Measurements from ENCODE around the gene SLC1A7. TPM values are rescaled to one million over a fixed set of nuclear protein-coding genes. Genes with fewer than 3 reads are reported as not detected.

The SLC1A7 gene
- total RNA-seq, 1 experiment from 2014 or later, result not detected

DNA sequence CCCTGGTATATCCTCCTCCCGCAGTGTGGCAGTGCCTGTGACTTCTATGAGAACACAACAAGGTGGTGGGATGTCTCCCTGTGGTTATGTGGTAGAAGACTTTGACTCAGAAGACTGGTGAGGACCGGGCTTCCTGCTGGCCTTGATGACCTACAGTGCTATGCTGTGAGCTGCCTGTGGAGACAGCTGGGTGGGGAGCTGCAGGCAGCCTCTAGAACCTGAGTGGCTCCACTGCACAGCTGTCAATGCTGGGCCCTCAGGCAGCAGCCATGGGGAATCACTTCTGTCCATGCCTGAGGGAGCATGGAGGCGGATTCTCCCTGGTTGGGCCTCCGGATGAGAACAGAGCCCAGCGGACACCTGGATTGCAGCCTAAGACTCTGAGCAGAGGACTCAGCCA is 14.9 kb downstream of the SLC1A7 start:
- Histone ChIP-seq H3K4me1 (ENCODE audit: control insufficient read depth in 1 of 2, insufficient read depth in 2 of 2, low read length in 2 of 2) (no peaks in the 10 kb centered on the region), H3K27ac (ENCODE audit: low read depth, low read length) (no peak overlapping the region), H3K79me2 (ENCODE audit: insufficient read depth, low read length) (no peaks in the 10 kb centered on the region), H3K9me3 (ENCODE audit: control insufficient read depth in 1 of 2, insufficient read depth in 1 of 2, low read depth in 1 of 2, low read length in 2 of 2) (no peaks in the 10 kb centered on the region), H3K9ac (ENCODE audit: low read length) (no peak overlapping the region), H3K36me3 (ENCODE audit: control insufficient read depth in 1 of 2, insufficient read depth in 2 of 2, low read length in 2 of 2) (no peaks in the 10 kb centered on the region), H3K4me3 (replicated peaks in 1 of 2; ENCODE audit: low read depth in 1 of 2, low read length in 2 of 2) (no peak overlapping the region), H4K20me1 (ENCODE audit: insufficient read depth) (no peaks in the 10 kb centered on the region), H3K27me3 (ENCODE audit: insufficient read depth, low read length) (no peaks in the 10 kb centered on the region), H3K4me2 (ENCODE audit: low read length) (no peak overlapping the region), H2AFZ (ENCODE audit: low read depth, low read length, poor library complexity, severe bottlenecking) (no peak overlapping the region), H3K9me2 (ENCODE audit: insufficient read depth) (no peaks in the 10 kb centered on the region)
- TF ChIP-seq JUND (IDR thresholded peaks at IDR 0.05) (no peak), EZH2phosphoT487 (IDR thresholded peaks at IDR 0.05; ENCODE audit: borderline replicate concordance) (no peak), RAD21 (IDR thresholded peaks at IDR 0.05; ENCODE audit: low read depth) (no peak)
- POLR2A ChIA-PET, result no interaction called here
- ATAC-seq, result no peak
- RAD21 ChIA-PET (ENCODE audit: low non-redundant PET in 1 of 2, low total read pairs in 2 of 2, uncharacterized antibody in 2 of 2, unreplicated experiment in 2 of 2), result no interaction called here
- no peak for DNase-seq (ENCODE audit: low read depth, low spot score)
- intact Hi-C loops (cut with micrococcal nuclease), result no loop called here
- CTCF ChIA-PET, result no interaction called here
- no TSS peak for BruUV-seq (replicated peaks)

DNA sequence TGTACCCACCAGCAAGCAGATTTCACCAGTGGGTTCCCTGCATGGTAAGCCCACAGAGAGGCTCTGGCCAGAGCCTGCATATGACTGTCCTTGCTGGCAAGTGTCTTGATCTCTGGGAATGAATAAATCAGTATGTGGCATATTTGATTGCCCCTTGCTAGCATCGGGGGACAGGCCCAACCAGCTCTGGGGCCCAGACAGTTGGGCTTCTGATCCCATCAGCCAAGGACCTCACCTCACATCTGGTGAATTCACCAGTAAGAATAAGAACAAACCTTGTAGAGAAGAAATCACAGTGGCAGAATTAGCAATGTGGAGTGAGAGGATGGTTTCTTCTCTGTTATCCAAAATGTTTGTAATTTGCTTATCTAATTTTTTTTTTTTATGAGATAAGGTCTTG is 15.9 kb downstream of the SLC1A7 start:
- no TSS peak for BruUV-seq (replicated peaks)
- H3K27me3 ChIP-seq (ENCODE audit: insufficient read depth, low read length), result no peaks in the 10 kb centered on the region
- RAD21 ChIA-PET (ENCODE audit: low non-redundant PET in 1 of 2, low total read pairs in 2 of 2, uncharacterized antibody in 2 of 2, unreplicated experiment in 2 of 2), result no interaction called here
- no peaks in the 10 kb centered on the region for H3K4me1 ChIP-seq (ENCODE audit: control insufficient read depth in 1 of 2, insufficient read depth in 2 of 2, low read length in 2 of 2)
- H3K4me3 ChIP-seq (replicated peaks in 1 of 2; ENCODE audit: low read depth in 1 of 2, low read length in 2 of 2), result no peak overlapping the region
- no peak for DNase-seq (ENCODE audit: low read depth, low spot score)
- no peak for ATAC-seq
- H3K36me3 ChIP-seq (ENCODE audit: control insufficient read depth in 1 of 2, insufficient read depth in 2 of 2, low read length in 2 of 2), result no peaks in the 10 kb centered on the region
- H3K9ac ChIP-seq (ENCODE audit: low read length), result no peak overlapping the region
- H2AFZ ChIP-seq (ENCODE audit: low read depth, low read length, poor library complexity, severe bottlenecking), result no peak overlapping the region
- H3K79me2 ChIP-seq (ENCODE audit: insufficient read depth, low read length), result no peaks in the 10 kb centered on the region
- CTCF ChIA-PET, result no interaction called here
- intact Hi-C loops (cut with micrococcal nuclease), result no loop called here
- H3K27ac ChIP-seq (ENCODE audit: low read depth, low read length), result no peak overlapping the region
- H3K9me3 ChIP-seq (ENCODE audit: control insufficient read depth in 1 of 2, insufficient read depth in 1 of 2, low read depth in 1 of 2, low read length in 2 of 2), result no peaks in the 10 kb centered on the region
- H3K9me2 ChIP-seq (ENCODE audit: insufficient read depth), result no peaks in the 10 kb centered on the region
- no peaks in the 10 kb centered on the region for H4K20me1 ChIP-seq (ENCODE audit: insufficient read depth)
- POLR2A ChIA-PET, result no interaction called here
- no peak overlapping the region for H3K4me2 ChIP-seq (ENCODE audit: low read length)
- TF ChIP-seq SP1 (IDR thresholded peaks at IDR 0.05; ENCODE audit: low read depth) (no peak), ZFX (IDR thresholded peaks at IDR 0.05) (no peak), CEBPB (IDR thresholded peaks at IDR 0.05; ENCODE audit: low read depth) (no peak), EZH2 (IDR thresholded peaks at IDR 0.05) (no peak), TCF7L2 (IDR thresholded peaks at IDR 0.05; ENCODE audit: borderline replicate concordance, extremely low read depth, insufficient read depth, insufficient read length) (no peak), POLR2A (IDR thresholded peaks at IDR 0.05; ENCODE audit: borderline replicate concordance, extremely low read depth, insufficient read depth, insufficient read length) (no peak), FOSL1 (IDR thresholded peaks at IDR 0.05; ENCODE audit: low read depth) (no peak), ZNF274 (IDR thresholded peaks at IDR 0.05; ENCODE audit: low read depth, low read length) (no peak), YY1 (IDR thresholded peaks at IDR 0.05; ENCODE audit: extremely low read depth, insufficient replicate concordance, low read depth, low read length) (no peak), CBX3 (IDR thresholded peaks at IDR 0.05; ENCODE audit: low read depth) (no peak), JUND (IDR thresholded peaks at IDR 0.05) (no peak), POLR2AphosphoS5 (IDR thresholded peaks at IDR 0.05; ENCODE audit: low read depth, low read length) (no peak), SIN3A (IDR thresholded peaks at IDR 0.05; ENCODE audit: low read depth) (no peak), REST (IDR thresholded peaks at IDR 0.05; ENCODE audit: low read depth) (no peak)
- TF ChIP-seq, protein P1, sequence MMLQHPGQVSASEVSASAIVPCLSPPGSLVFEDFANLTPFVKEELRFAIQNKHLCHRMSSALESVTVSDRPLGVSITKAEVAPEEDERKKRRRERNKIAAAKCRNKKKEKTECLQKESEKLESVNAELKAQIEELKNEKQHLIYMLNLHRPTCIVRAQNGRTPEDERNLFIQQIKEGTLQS (IDR thresholded peaks at IDR 0.05), result no peak
- TF ChIP-seq, protein P2, sequence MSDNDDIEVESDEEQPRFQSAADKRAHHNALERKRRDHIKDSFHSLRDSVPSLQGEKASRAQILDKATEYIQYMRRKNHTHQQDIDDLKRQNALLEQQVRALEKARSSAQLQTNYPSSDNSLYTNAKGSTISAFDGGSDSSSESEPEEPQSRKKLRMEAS (IDR thresholded peaks at IDR 0.05), result no peak

All from HCT116 (cell line).